B cell (primary cell): ENCODE results near the gene SCP2. TPM values are rescaled to one million over a fixed set of nuclear protein-coding genes. Genes with fewer than 3 reads are reported as not detected.

Source experiments
- ATAC-seq: fragments of 200-7000 bp; cut with Tn5 transposase; one replicate; pipeline ENCODE4 v1.10.0; 2021; ENCODE audit warnings: low read depth, mild to moderate bottlenecking, moderate number of reproducible peaks, moderate library complexity
- CTCF ChIA-PET: fragments of 350-600 bp; sonication (Branson Sonifier 250); formaldehyde crosslinking; loops from one replicate; lab custom pipeline; 2021; ENCODE audit warnings: antibody characterized with exemption, inconsistent platforms; lab: Charles Lee
- POLR2A ChIA-PET: fragments of 350-600 bp; sonication (Branson Sonifier 250); formaldehyde crosslinking; loops from one replicate; lab custom pipeline; 2021; ENCODE audit warnings: antibody characterized with exemption; lab: Charles Lee
- DNase-seq: peaks from one replicate; pipeline ENCODE4 v3.0.0; 2013
- H2AFZ ChIP-seq: 2 replicates; pipeline ENCODE4 v1.6.1; 2012; ENCODE audit warnings: mild to moderate bottlenecking, low read depth, low read length; ENCODE audit not compliant: insufficient read depth, poor library complexity, severe bottlenecking
- H3K27ac ChIP-seq, 2 donors: 1 replicate in 1 of 2; 2 replicates in 1 of 2; pipeline ENCODE4 v1.5.1; 2012 to 2013; ENCODE audit warnings: low read length in 2 of 2, mild to moderate bottlenecking in 2 of 2, moderate library complexity in 1 of 2
- H3K27me3 ChIP-seq, 4 experiments: fragments of 200-600 bp in 1 of 4; sonication (generic) in 1 of 4; replicated peaks in 1 of 4; 1 replicate in 2 of 4; 2 replicates in 2 of 4; pipeline versions ENCODE4 v1.6.1 to v1.7.0; 2013 to 2016; ENCODE audit warnings: low read length in 3 of 4, mild to moderate bottlenecking in 2 of 4, mixed read lengths in 1 of 4, moderate library complexity in 1 of 4; ENCODE audit not compliant: insufficient read depth in 4 of 4, control insufficient read depth in 3 of 4; ENCODE audit errors: control extremely low read depth in 1 of 4
- H3K36me3 ChIP-seq, 2 experiments: replicated peaks in 1 of 2; 1 replicate in 1 of 2; 2 replicates in 1 of 2; pipeline versions ENCODE4 v1.6.1 to v1.7.1; 2013; ENCODE audit warnings: low read length in 1 of 2; ENCODE audit not compliant: insufficient read depth in 2 of 2, control insufficient read depth in 1 of 2; ENCODE audit errors: control extremely low read depth in 1 of 2, extremely low read depth in 1 of 2
- H3K4me1 ChIP-seq, 2 donors: fragments of 200-600 bp in 1 of 2; sonication (generic) in 1 of 2; 1 replicate in 1 of 2; 2 replicates in 1 of 2; pipeline versions ENCODE4 v1.5.1 to v1.6.1; 2013 to 2017; ENCODE audit warnings: low read length in 2 of 2; ENCODE audit not compliant: control insufficient read depth in 2 of 2, insufficient read depth in 2 of 2
- H3K4me2 ChIP-seq: replicated peaks from 2 replicates; pipeline ENCODE3; 2012; ENCODE audit warnings: mild to moderate bottlenecking, low read depth, low read length; ENCODE audit not compliant: poor library complexity, severe bottlenecking
- H3K4me3 ChIP-seq, 5 experiments: fragments of 200-600 bp in 1 of 5; sonication (generic) in 1 of 5; 1 replicate in 3 of 5; 2 replicates in 2 of 5; pipeline versions ENCODE4 v1.5.1 to v1.7.0; 2011 to 2016; ENCODE audit warnings: low read length in 4 of 5, mild to moderate bottlenecking in 4 of 5, low read depth in 2 of 5, control low read depth in 1 of 5, moderate library complexity in 1 of 5; ENCODE audit not compliant: insufficient read depth in 1 of 5; ENCODE audit errors: control extremely low read depth in 1 of 5, extremely low read depth in 1 of 5
- H3K79me2 ChIP-seq: fragments of 200-600 bp; sonication (generic); one replicate; pipeline ENCODE4 v1.6.0; 2016; ENCODE audit warnings: low read length; ENCODE audit not compliant: control insufficient read depth, insufficient read depth
- H3K9ac ChIP-seq: fragments of 200-600 bp; sonication (generic); 2 replicates; pipeline ENCODE4 v1.6.1; 2017; ENCODE audit warnings: mild to moderate bottlenecking, low read length, moderate library complexity
- H3K9me3 ChIP-seq, 3 donors: one replicate each; pipeline versions ENCODE4 v1.6.1 to v1.7.1; 2013; ENCODE audit warnings: low read length in 2 of 3; ENCODE audit not compliant: control insufficient read depth in 2 of 3, insufficient read depth in 1 of 3; ENCODE audit errors: control extremely low read depth in 1 of 3
- H4K20me1 ChIP-seq: 2 replicates; pipeline ENCODE4 v1.6.0; 2012; ENCODE audit warnings: mild to moderate bottlenecking, low read length; ENCODE audit not compliant: insufficient read depth, control insufficient read depth, poor library complexity, severe bottlenecking
- H3K27ac Mint-ChIP-seq: one replicate; pipeline ENCODE4 v1.8.0; 2021; ENCODE audit warnings: mixed read lengths
- H3K27me3 Mint-ChIP-seq: one replicate; pipeline ENCODE4 v1.8.0; 2021; ENCODE audit warnings: mixed read lengths
- H3K4me1 Mint-ChIP-seq: one replicate; pipeline ENCODE4 v1.8.0; 2021; ENCODE audit warnings: mixed read lengths
- H3K4me3 Mint-ChIP-seq: one replicate; pipeline ENCODE4 v1.8.0; 2021; ENCODE audit warnings: mixed read lengths
- H3K9me3 Mint-ChIP-seq: one replicate; pipeline ENCODE4 v1.8.0; 2022; ENCODE audit warnings: mixed read lengths; ENCODE audit not compliant: insufficient read depth
- EZH2 ChIP-seq: IDR thresholded peaks from 2 replicates; pipeline ENCODE4 v1.6.1; 2012; ENCODE audit warnings: borderline replicate concordance, low read depth, mild to moderate bottlenecking, moderate library complexity, low read length; ENCODE audit not compliant: insufficient read depth, poor library complexity, severe bottlenecking
- WGBS: methylation state at CpG from one replicate; pipeline ENCODE4 v1.1.5; 2013; ENCODE audit warnings: missing lambda C conversion rate; ENCODE audit not compliant: insufficient coverage; 5-methylcytosine and 5-hydroxymethylcytosine counted together
- intact Hi-C: fragments of 100-400 bp; cut with micrococcal nuclease; formaldehyde crosslinking; loops from one replicate; pipeline ENCODE4 v1.10.0; 2022
- polyA plus RNA-seq: library from polyadenylated mRNA; depleted of rRNA; stranded (reverse); fragments of >200 nt; gene quantifications from 2 replicates; pipeline ENCODE4 v1.2.3, GENCODE V29; 2012
- total RNA-seq, 2 donors: library from RNA; stranded (reverse); fragments of 120-200 nt in 1 of 2; gene quantifications; 1 replicate in 1 of 2; 2 replicates in 1 of 2; pipeline versions ENCODE4 v1.2.3 to v1.2.4, GENCODE V29; 2013 to 2022
- TF ChIP-seq, protein P1 (sequence below): fragments of 200-600 bp; IDR thresholded peaks from one replicate; pipeline ENCODE4 v1.8.0; 2022; ENCODE audit warnings: antibody characterized with exemption, mild to moderate bottlenecking

Gene SCP2
- total and polyA plus RNA-seq, 2 donors (not counting 1 experiment from before 2014, with no cell fraction given), result 19.4 to 46.6 TPM

DNA sequence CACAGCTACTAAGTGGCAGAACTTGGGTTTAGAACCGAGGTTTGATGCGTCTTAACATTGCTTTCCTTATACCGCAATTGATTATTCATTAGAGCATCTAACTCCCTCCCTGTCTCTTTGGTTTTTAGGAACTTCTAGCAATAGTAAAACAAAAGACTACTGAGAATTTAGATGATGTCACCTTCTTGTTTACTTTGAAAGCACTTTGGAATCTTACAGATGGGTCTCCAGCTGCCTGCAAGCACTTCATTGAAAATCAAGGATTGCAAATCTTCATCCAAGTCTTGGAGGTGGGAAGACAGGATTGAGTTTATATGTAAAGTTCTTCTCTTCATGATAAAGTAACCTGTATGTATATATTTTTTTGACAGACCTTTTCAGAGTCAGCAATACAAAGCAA is 49.5 kb upstream of the SCP2 start:
- no peaks in the 10 kb centered on the region for H3K4me1 ChIP-seq
- no CpG with 5 or more reads among the region's 3 CpGs for WGBS
- peaks cover 0 to 3% (median 0%) of the 10 kb centered on the region in 3 donors for H3K9me3 ChIP-seq
- no peaks in the 10 kb centered on the region for H3K27me3 ChIP-seq
- Mint-ChIP-seq H3K27ac (no peak overlapping the region), H3K9me3 (no peaks in the 10 kb centered on the region), H3K4me1 (no peaks in the 10 kb centered on the region), H3K27me3 (peaks cover 6% of the 10 kb centered on the region), H3K4me3 (no peak overlapping the region)
- no peak overlapping the region for H3K27ac ChIP-seq
- no peak overlapping the region for H3K4me2 ChIP-seq
- DNase-seq (no peak), ATAC-seq (no peak)
- no peaks in the 10 kb centered on the region for H4K20me1 ChIP-seq
- TF ChIP-seq EZH2, result no peak
- TF ChIP-seq, protein P1, sequence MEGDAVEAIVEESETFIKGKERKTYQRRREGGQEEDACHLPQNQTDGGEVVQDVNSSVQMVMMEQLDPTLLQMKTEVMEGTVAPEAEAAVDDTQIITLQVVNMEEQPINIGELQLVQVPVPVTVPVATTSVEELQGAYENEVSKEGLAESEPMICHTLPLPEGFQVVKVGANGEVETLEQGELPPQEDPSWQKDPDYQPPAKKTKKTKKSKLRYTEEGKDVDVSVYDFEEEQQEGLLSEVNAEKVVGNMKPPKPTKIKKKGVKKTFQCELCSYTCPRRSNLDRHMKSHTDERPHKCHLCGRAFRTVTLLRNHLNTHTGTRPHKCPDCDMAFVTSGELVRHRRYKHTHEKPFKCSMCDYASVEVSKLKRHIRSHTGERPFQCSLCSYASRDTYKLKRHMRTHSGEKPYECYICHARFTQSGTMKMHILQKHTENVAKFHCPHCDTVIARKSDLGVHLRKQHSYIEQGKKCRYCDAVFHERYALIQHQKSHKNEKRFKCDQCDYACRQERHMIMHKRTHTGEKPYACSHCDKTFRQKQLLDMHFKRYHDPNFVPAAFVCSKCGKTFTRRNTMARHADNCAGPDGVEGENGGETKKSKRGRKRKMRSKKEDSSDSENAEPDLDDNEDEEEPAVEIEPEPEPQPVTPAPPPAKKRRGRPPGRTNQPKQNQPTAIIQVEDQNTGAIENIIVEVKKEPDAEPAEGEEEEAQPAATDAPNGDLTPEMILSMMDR, result no peak
- no peaks in the 10 kb centered on the region for H3K36me3 ChIP-seq
- H3K9ac ChIP-seq, result no peak overlapping the region
- ChIA-PET CTCF (no interaction called here), POLR2A (no interaction called here)
- no peaks in the 10 kb centered on the region for H3K79me2 ChIP-seq
- intact Hi-C loops, result no loop called here
- H2AFZ ChIP-seq, result no peak overlapping the region
- no peak overlapping the region for H3K4me3 ChIP-seq

DNA sequence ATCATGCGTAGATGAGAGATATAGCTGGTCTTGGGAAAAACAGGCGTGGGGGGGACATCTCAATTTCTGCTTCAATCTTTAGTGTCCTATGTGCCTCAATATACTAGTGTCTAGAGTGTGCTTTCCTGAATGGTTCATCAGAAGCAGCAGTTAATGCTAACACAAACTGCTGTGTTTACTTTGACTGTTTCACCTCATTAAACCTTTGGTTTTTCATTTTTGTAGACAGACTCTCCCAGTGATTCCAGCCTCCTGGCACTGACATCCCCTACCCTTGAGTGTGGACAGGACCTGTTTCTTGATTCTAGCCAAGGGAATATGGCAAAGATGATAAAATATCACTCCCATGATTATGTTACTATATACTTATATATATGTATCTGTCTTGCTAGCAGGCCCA is 46.9 kb upstream of the SCP2 start:
- H2AFZ ChIP-seq, result no peak overlapping the region
- DNase-seq (no peak), ATAC-seq (no peak)
- no peak overlapping the region for H3K4me2 ChIP-seq
- H3K27me3 ChIP-seq, result no peaks in the 10 kb centered on the region
- no peak overlapping the region for H3K27ac ChIP-seq
- no peaks in the 10 kb centered on the region for H3K9me3 Mint-ChIP-seq
- CTCF ChIA-PET, result no interaction called here
- H3K79me2 ChIP-seq, result no peaks in the 10 kb centered on the region
- H3K4me3 ChIP-seq, result no peak overlapping the region
- no peaks in the 10 kb centered on the region for H3K4me1 ChIP-seq
- H3K4me1 Mint-ChIP-seq, result no peaks in the 10 kb centered on the region
- intact Hi-C loops, result no loop called here
- 100% methylated on average over 1 of the region's 2 CpGs for WGBS
- no peaks in the 10 kb centered on the region for H3K36me3 ChIP-seq
- H3K9ac ChIP-seq, result no peak overlapping the region
- no peaks in the 10 kb centered on the region for H3K27me3 Mint-ChIP-seq
- peaks cover 0 to 7% (median 0%) of the 10 kb centered on the region in 3 donors for H3K9me3 ChIP-seq
- H3K4me3 Mint-ChIP-seq, result no peak overlapping the region
- TF ChIP-seq EZH2, result no peak
- TF ChIP-seq, protein P1, result no peak
- POLR2A ChIA-PET, result no interaction called here
- no peak overlapping the region for H3K27ac Mint-ChIP-seq
- no peaks in the 10 kb centered on the region for H4K20me1 ChIP-seq
